ENCODE results near the gene AKR1D1. TPM values are rescaled to one million over a fixed set of nuclear protein-coding genes. Genes with fewer than 3 reads are reported as not detected.

AKR1D1 gene
- total RNA-seq, 1 donor from 2014 or later, result not detected

- no peak overlapping the region for H3K4me3 Mint-ChIP-seq
- TF ChIP-seq CTCF (IDR thresholded peaks at IDR 0.05; ENCODE audit: unreplicated experiment), result no peak
- no peak overlapping the region for H3K27ac Mint-ChIP-seq
- DNase-seq (ENCODE audit: low spot score in 2 of 2, unreplicated experiment in 2 of 2), result no peak
- H3K36me3 Mint-ChIP-seq, result peaks cover 14% of the 10 kb centered on the region
- peaks cover 19% of the 10 kb centered on the region for H3K9me3 Mint-ChIP-seq
- peaks cover 22% of the 10 kb centered on the region for H3K4me1 Mint-ChIP-seq
- no peaks in the 10 kb centered on the region for H3K27me3 Mint-ChIP-seq (ENCODE audit: low read depth)
Observed at GRCh38 chr7:138163800-138164199, 87.5 kb downstream of the AKR1D1 start.

GRCh38 chr7:138164804-138165203 lies 88.5 kb downstream of the AKR1D1 start:
- H3K27me3 Mint-ChIP-seq (ENCODE audit: low read depth), result no peaks in the 10 kb centered on the region
- H3K4me1 Mint-ChIP-seq, result peaks cover 31% of the 10 kb centered on the region
- H3K27ac Mint-ChIP-seq, result no peak overlapping the region
- no peak for DNase-seq (ENCODE audit: low spot score in 2 of 2, unreplicated experiment in 2 of 2)
- no peak for TF ChIP-seq CTCF (IDR thresholded peaks at IDR 0.05; ENCODE audit: unreplicated experiment)
- H3K9me3 Mint-ChIP-seq, result peaks cover 19% of the 10 kb centered on the region
- peaks cover 14% of the 10 kb centered on the region for H3K36me3 Mint-ChIP-seq
- H3K4me3 Mint-ChIP-seq, result no peak overlapping the region

- peaks cover 19% of the 10 kb centered on the region for H3K9me3 Mint-ChIP-seq
- peak overlapping the region; percentile 80 for H3K27ac Mint-ChIP-seq
- peaks cover 14% of the 10 kb centered on the region for H3K36me3 Mint-ChIP-seq
- no peak for DNase-seq (ENCODE audit: low spot score in 2 of 2, unreplicated experiment in 2 of 2)
- no peak for TF ChIP-seq CTCF (IDR thresholded peaks at IDR 0.05; ENCODE audit: unreplicated experiment)
- H3K4me3 Mint-ChIP-seq, result no peak overlapping the region
- peaks cover 43% of the 10 kb centered on the region for H3K4me1 Mint-ChIP-seq
- no peaks in the 10 kb centered on the region for H3K27me3 Mint-ChIP-seq (ENCODE audit: low read depth)
Observed at GRCh38 chr7:138166681-138167080, 90.4 kb downstream of the AKR1D1 start.

GRCh38 chr7:138167222-138167621 lies 91.0 kb downstream of the AKR1D1 start:
- no peak overlapping the region for H3K4me3 Mint-ChIP-seq
- DNase-seq (ENCODE audit: low spot score in 2 of 2, unreplicated experiment in 2 of 2), result no peak
- H3K9me3 Mint-ChIP-seq, result peaks cover 19% of the 10 kb centered on the region
- no peak for TF ChIP-seq CTCF (IDR thresholded peaks at IDR 0.05; ENCODE audit: unreplicated experiment)
- H3K27me3 Mint-ChIP-seq (ENCODE audit: low read depth), result no peaks in the 10 kb centered on the region
- peak overlapping the region; percentile 80 for H3K27ac Mint-ChIP-seq
- peaks cover 14% of the 10 kb centered on the region for H3K36me3 Mint-ChIP-seq
- H3K4me1 Mint-ChIP-seq, result peaks cover 41% of the 10 kb centered on the region

GRCh38 chr7:138167869-138168296 lies 91.6 kb downstream of the AKR1D1 start:
- Mint-ChIP-seq H3K27ac (no peak overlapping the region), H3K36me3 (peaks cover 14% of the 10 kb centered on the region), H3K9me3 (peaks cover 19% of the 10 kb centered on the region), H3K4me1 (peaks cover 37% of the 10 kb centered on the region), H3K4me3 (no peak overlapping the region), H3K27me3 (ENCODE audit: low read depth) (no peaks in the 10 kb centered on the region)
- TF ChIP-seq CTCF (IDR thresholded peaks at IDR 0.05; ENCODE audit: unreplicated experiment), result no peak
- no peak for DNase-seq (ENCODE audit: low spot score in 2 of 2, unreplicated experiment in 2 of 2)

Other genes with a start within 250 kb of the AKR1D1 start
- gene DGKI, start 229.5 kb upstream of the AKR1D1 start, total RNA-seq, result 1.7 to 2.2 TPM (median 2.0 TPM) in 3 replicates
- gene CREB3L2, start 74.4 kb upstream of the AKR1D1 start, total RNA-seq, result 77.8 to 82.8 TPM (median 80.4 TPM) in 3 replicates